ENCODE results near the gene DTNB. TPM values are rescaled to one million over a fixed set of nuclear protein-coding genes. Genes with fewer than 3 reads are reported as not detected.
"Not testable (repeated sequence)": the region's sequence is repeated elsewhere in the genome, so short reads cannot be mapped to it uniquely, and the experiment has no call there.

DTNB gene
- total and polyA plus RNA-seq, 9 donors, result 8.0 to 24.9 (median 17.5) TPM

- no peak overlapping the region for H3K27ac ChIP-seq
- H3K4me1 ChIP-seq (ENCODE audit: insufficient read depth), result peaks cover 3% of the 10 kb centered on the region
- 93 to 100% (median 98%) methylated on average over 1 of the region's 1 CpG for WGBS, 3 donors
- H3K9me3 ChIP-seq, result no peaks in the 10 kb centered on the region
- no peak overlapping the region for H3K4me3 ChIP-seq
- no peaks in the 10 kb centered on the region for H3K36me3 ChIP-seq
- intact Hi-C loops (cut with DNase I), result no loop called here
- TF ChIP-seq CTCF (IDR thresholded peaks at IDR 0.05), result no peak
- TF ChIP-seq POLR2A (IDR thresholded peaks at IDR 0.05), result no peak
- no peak for TF ChIP-seq EP300 (IDR thresholded peaks at IDR 0.05)
- no peak for DNase-seq
- H3K27me3 ChIP-seq, result no peaks in the 10 kb centered on the region
Measured at GRCh38 chr2:25409044-25409443, 264.3 kb downstream of the DTNB start.

- no peak for DNase-seq
- Histone ChIP-seq H3K4me3 (no peak overlapping the region), H3K27ac (no peak overlapping the region), H3K36me3 (no peaks in the 10 kb centered on the region), H3K4me1 (ENCODE audit: insufficient read depth) (no peaks in the 10 kb centered on the region), H3K27me3 (no peaks in the 10 kb centered on the region), H3K9me3 (no peaks in the 10 kb centered on the region)
- no peak for TF ChIP-seq EP300 (IDR thresholded peaks at IDR 0.05)
- no peak for TF ChIP-seq POLR2A (IDR thresholded peaks at IDR 0.05)
- TF ChIP-seq CTCF (IDR thresholded peaks at IDR 0.05), result no peak
- 91 to 94% (median 91%) methylated on average over 9 of the region's 9 CpGs for WGBS, 3 donors
- intact Hi-C loops (cut with DNase I), result no loop called here
Measured at GRCh38 chr2:25405611-25406295, 267.6 kb downstream of the DTNB start.

- H3K4me1 ChIP-seq (ENCODE audit: insufficient read depth); H3K4me3 ChIP-seq; H3K27me3 ChIP-seq; H3K9me3 ChIP-seq; H3K27ac ChIP-seq; H3K36me3 ChIP-seq; intact Hi-C loops (cut with DNase I); DNase-seq: not testable (repeated sequence)
- 90 to 97% (median 91%) methylated on average over 13 of the region's 13 CpGs for WGBS, 3 donors
Measured at GRCh38 chr2:25403120-25403760, 270.1 kb downstream of the DTNB start.

DNA sequence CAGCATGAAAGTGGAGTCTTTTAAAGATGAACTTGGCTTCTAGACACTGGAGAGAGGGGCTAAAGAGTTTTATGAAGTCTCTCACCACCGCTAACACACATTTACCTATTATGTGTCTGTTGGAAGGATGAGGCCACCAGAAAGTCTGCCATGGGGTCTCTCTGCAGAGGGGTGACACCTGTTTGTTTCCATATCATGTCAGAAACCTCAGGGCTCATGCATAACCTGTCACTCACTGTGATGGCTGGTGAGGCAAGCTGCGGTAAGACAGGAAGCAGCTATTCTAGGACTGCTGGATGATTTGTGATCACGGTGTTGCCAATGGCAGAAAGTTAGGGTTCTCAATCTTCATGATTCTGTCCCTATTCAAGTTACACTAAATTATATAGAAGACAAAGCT lies 270.9 kb downstream of the DTNB start:
- WGBS, 3 donors, result 89 to 97% (median 94%) methylated on average over 3 of the region's 3 CpGs
- Histone ChIP-seq H3K27me3 (no peaks in the 10 kb centered on the region), H3K4me1 (ENCODE audit: insufficient read depth) (no peaks in the 10 kb centered on the region), H3K36me3 (no peaks in the 10 kb centered on the region), H3K27ac (no peak overlapping the region), H3K4me3 (no peak overlapping the region), H3K9me3 (no peaks in the 10 kb centered on the region)
- TF ChIP-seq POLR2A (IDR thresholded peaks at IDR 0.05) (no peak), EP300 (IDR thresholded peaks at IDR 0.05) (no peak), CTCF (IDR thresholded peaks at IDR 0.05) (no peak)
- DNase-seq, result no peak
- intact Hi-C loops (cut with DNase I), result no loop called here

Data from ovary (tissue), 9 donors.